GM10248 (cell line): ENCODE measurements around the gene EHD2.
"Not testable (repeated sequence)": the region's sequence is repeated elsewhere in the genome, so short reads cannot be mapped to it uniquely, and the experiment has no call there.

Experiments used
- CTCF ChIA-PET: fragments of 300-600 bp; sonication (Branson Sonifier 250); formaldehyde crosslinking; extraction: SDS; loops from one replicate; lab custom pipeline; 2021; ENCODE audit warnings: antibody characterized with exemption; lab: Yijun Ruan, JAX
- POLR2A ChIA-PET: fragments of 350-650 bp; sonication (Branson Sonifier 250); formaldehyde crosslinking; extraction: SDS; loops from one replicate; lab custom pipeline; 2020; ENCODE audit warnings: antibody characterized with exemption; lab: Yijun Ruan, JAX
- DNase-seq: peaks from one replicate; pipeline ENCODE4 v3.0.0; 2012; ENCODE audit errors: extremely low spot score
- TF ChIP-seq, protein P1 (sequence below): IDR thresholded peaks from 2 replicates; pipeline ENCODE4 v1.5.1; 2012; ENCODE audit warnings: mild to moderate bottlenecking, low read depth; ENCODE audit errors: extremely low read depth, missing control alignments, control extremely low read depth

EHD2 gene

DNA sequence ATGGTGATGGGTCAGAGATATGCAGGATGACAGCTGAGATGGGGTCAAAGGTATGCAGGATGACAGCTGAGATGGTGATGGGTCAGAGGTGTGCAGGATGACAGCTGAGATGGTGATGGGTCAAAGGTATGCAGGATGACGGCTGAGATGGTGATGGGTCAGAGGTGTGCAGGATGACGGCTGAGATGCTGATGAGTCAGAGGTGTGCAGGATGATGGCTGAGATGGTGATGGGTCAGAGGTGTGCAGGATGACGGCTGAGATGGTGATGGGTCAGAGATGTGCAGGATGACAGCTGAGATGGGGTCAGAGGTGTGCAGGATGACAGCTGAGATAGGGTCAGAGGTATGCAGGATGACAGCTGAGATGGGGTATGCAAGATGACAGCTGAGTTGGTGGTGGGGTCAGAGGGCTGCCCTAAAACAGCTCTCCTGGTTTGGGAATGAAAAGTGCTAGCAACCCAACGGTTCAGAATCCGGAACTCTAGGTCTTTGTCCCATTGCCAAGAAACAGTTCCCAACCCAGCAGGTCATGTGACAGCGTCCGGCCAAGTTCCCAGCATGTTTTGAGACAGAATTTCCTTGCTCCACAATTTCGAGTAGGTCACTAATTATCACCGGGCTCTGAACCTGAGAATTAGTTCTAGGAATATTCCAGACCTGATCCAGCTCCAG is 68.5 kb downstream of the EHD2 start:
- ChIA-PET CTCF (interaction anchor here (1.2 to 3.5 kb wide), 5 partner anchors 8 to 16 kb away, joined by 3 to 11 read pairs (median 6); no protein-coding TSS in a partner anchor), POLR2A (no interaction called here)
- TF ChIP-seq, protein P1, sequence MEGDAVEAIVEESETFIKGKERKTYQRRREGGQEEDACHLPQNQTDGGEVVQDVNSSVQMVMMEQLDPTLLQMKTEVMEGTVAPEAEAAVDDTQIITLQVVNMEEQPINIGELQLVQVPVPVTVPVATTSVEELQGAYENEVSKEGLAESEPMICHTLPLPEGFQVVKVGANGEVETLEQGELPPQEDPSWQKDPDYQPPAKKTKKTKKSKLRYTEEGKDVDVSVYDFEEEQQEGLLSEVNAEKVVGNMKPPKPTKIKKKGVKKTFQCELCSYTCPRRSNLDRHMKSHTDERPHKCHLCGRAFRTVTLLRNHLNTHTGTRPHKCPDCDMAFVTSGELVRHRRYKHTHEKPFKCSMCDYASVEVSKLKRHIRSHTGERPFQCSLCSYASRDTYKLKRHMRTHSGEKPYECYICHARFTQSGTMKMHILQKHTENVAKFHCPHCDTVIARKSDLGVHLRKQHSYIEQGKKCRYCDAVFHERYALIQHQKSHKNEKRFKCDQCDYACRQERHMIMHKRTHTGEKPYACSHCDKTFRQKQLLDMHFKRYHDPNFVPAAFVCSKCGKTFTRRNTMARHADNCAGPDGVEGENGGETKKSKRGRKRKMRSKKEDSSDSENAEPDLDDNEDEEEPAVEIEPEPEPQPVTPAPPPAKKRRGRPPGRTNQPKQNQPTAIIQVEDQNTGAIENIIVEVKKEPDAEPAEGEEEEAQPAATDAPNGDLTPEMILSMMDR, result no peak
- no peak for DNase-seq

DNA sequence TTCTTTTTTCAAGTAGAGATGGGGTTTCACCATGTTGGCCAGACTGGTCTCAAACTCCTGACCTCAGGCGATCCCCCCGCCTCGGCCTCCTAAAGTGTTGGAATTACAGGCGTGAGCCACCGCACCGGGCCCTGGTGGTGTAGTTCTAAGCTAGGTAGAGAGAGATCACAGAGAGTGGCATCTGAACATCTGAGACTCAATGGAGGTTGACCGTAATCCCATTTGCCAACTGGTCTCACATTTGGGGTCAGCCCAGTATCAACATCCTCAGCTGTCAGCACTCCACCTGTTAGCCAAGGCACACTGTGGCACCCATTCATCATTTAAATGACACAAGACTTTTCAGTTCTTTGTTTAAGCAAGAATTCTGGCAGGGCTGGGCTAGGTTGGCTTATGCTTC is 73.3 kb downstream of the EHD2 start:
- POLR2A ChIA-PET, result no interaction called here
- TF ChIP-seq, protein P1, result no peak
- CTCF ChIA-PET, result interaction anchor here (1.5 to 8.8 kb wide), 3 partner anchors 9 to 350 kb away, joined by 3 to 81 read pairs (median 5); no protein-coding TSS in a partner anchor

DNA sequence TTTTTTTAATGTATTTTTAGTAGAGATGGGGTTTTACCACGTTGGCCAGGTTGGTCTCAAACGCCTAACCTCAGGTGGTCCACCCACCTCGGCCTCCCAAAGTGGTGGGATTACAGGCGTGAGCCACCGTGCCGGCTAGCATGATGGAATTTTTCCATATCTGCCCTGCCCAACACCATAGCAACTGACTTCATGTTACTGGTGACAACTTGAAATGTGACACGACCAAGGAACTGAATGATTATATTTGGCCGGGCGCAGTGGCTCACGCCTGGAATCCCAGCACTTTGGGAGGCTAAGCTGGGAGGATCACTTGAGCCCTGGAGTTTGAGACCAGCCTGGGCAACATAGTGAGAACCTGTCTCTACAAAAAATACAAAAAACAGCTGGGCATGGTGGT is 74.1 kb downstream of the EHD2 start:
- CTCF ChIA-PET, result interaction anchor here (1.1 to 8.8 kb wide), 7 partner anchors 10 to 88 kb away, joined by 3 to 81 read pairs (median 4); no protein-coding TSS in a partner anchor
- POLR2A ChIA-PET, DNase-seq: not testable (repeated sequence)

More for the DNA sequence above, 73.3 kb downstream of the EHD2 start:
- no peak for DNase-seq

DNA sequence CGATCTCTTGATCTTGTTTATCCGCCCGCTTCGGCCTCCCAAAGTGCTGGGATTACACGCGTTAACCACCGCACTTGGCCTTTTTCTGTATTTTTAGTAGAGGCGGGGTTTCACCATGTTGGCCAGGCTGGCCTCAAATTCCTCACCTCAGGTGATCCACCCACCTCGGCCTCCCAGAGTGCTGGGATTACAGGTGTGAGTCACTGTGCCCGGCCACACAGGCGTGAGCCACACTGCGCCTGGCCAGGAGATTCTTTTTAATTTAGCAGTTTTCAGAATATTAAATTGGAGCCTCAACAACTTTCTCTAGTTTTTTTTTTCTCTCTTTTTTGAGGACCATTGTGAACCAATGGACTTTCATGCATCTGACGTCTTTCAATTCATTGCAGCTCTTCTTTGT is 76.6 kb downstream of the EHD2 start:
- POLR2A ChIA-PET, DNase-seq: not testable (repeated sequence)
- CTCF ChIA-PET, result interaction anchor here (0.7 to 8.8 kb wide), 15 partner anchors 8 to 399 kb away, joined by 3 to 81 read pairs (median 5); partner anchors contain the start of gene EHD2

DNA sequence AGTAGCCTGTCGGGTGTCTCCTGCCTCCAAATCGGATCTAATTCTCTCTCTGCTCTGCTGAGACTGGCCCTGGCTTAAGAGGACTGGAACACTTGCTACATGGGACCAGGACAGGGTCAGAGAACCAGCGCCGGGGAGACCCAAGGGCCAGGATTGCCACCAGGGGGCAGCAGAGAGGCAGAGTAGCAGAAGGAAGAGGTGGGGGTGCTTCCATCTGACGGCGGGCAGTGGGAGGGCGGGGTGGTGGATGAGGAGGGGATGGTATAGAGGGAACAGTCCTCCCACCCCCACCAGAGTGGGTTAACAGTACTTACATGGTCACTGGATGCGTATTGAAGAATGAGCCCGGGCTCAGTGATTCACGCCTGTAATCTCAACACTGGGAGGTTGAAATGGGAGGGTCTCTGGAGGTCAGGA is 77.2 kb downstream of the EHD2 start:
- ChIA-PET CTCF (interaction anchor here (0.7 to 8.8 kb wide), 12 partner anchors 8 to 91 kb away, joined by 3 to 81 read pairs (median 6); no protein-coding TSS in a partner anchor), POLR2A (no interaction called here)
- TF ChIP-seq, protein P1, result peak; percentile 84
- peak; percentile 81 for DNase-seq

DNA sequence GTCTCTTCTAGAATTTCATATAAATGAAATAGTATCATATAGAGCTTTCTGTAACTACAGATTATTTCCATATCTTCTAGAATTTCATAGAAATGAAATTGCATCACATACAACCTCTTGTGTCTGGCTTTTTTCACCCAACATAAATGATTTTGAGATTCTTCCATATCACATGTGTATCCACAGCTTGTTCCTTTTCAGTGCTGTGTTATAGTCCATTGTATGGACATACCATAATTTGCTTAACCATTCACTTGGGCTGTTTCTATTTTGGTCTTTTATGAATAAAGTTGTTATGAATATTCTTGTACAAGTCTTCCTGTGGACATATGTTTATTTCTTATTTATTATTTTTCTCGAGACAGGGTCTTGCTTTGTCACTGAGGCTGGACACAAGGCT is 79.4 kb downstream of the EHD2 start:
- TF ChIP-seq, protein P1, result no peak
- POLR2A ChIA-PET, result no interaction called here

More for the DNA sequence above, 79.4 kb downstream of the EHD2 start:
- DNase-seq, result no peak
- CTCF ChIA-PET, result interaction anchor here (1.3 to 8.8 kb wide), 3 partner anchors 28 to 76 kb away, joined by 3 to 81 read pairs (median 7); no protein-coding TSS in a partner anchor
